GM18505 (cell line): ENCODE measurements around the gene RNF144A.

Experiments used
- ATAC-seq: cut with Tn5 transposase; IDR thresholded peaks from one replicate; pipeline ENCODE4 v1.9.1; 2021; ENCODE audit not compliant: unreplicated experiment
- POLR2A ChIP-seq: IDR thresholded peaks from 4 replicates; pipeline ENCODE4 v1.6.1; 2011; ENCODE audit warnings: borderline replicate concordance; ENCODE audit not compliant: insufficient read depth, insufficient read length; ENCODE audit errors: extremely low read depth

RNF144A gene

GRCh38 chr2:6914828-6915227 is 2.4 kb upstream of the RNF144A start:
- no peak for TF ChIP-seq POLR2A

GRCh38 chr2:6915399-6915798 is 1.8 kb upstream of the RNF144A start:
- no peak for TF ChIP-seq POLR2A
- ATAC-seq: no peak

More at GRCh38 chr2:6914828-6915227, 2.4 kb upstream of the RNF144A start:
- ATAC-seq: no peak

GRCh38 chr2:6916224-6916623 is 988 bp upstream of the RNF144A start:
- TF ChIP-seq POLR2A: no peak
- ATAC-seq: no peak

- ATAC-seq: no peak
- no peak for TF ChIP-seq POLR2A
Measured at GRCh38 chr2:6916736-6917070, 509 bp upstream of the RNF144A start.

GRCh38 chr2:6917761-6918421 is 679 bp downstream of the RNF144A start:
- no peak for TF ChIP-seq POLR2A

GRCh38 chr2:6919901-6920742 is 2.9 kb downstream of the RNF144A start:
- TF ChIP-seq POLR2A: no peak
- no peak for ATAC-seq

More at GRCh38 chr2:6917761-6918421, 679 bp downstream of the RNF144A start:
- ATAC-seq: peak; percentile 8

GRCh38 chr2:6920743-6921064 is 3.5 kb downstream of the RNF144A start:
- TF ChIP-seq POLR2A: no peak
- no peak for ATAC-seq

- TF ChIP-seq POLR2A: no peak
- no peak for ATAC-seq
Measured at GRCh38 chr2:6921321-6921922, 4.2 kb downstream of the RNF144A start.

- ATAC-seq: no peak
- no peak for TF ChIP-seq POLR2A
Measured at GRCh38 chr2:6922201-6922656, 5.0 kb downstream of the RNF144A start.

- ATAC-seq: no peak
- no peak for TF ChIP-seq POLR2A
Measured at GRCh38 chr2:6923319-6923718, 6.1 kb downstream of the RNF144A start.

- no peak for ATAC-seq
- TF ChIP-seq POLR2A: no peak
Measured at GRCh38 chr2:6924101-6924923, 7.1 kb downstream of the RNF144A start.

- TF ChIP-seq POLR2A: no peak
- ATAC-seq: no peak
Measured at GRCh38 chr2:6924924-6925409, 7.8 kb downstream of the RNF144A start.
